GM21390 (cell line): ENCODE measurements around the gene FARSB.

ENCODE experiments used
- ATAC-seq: cut with Tn5 transposase; IDR thresholded peaks from one replicate; pipeline ENCODE4 v1.9.1; 2021; ENCODE audit not compliant: unreplicated experiment

Gene FARSB

DNA sequence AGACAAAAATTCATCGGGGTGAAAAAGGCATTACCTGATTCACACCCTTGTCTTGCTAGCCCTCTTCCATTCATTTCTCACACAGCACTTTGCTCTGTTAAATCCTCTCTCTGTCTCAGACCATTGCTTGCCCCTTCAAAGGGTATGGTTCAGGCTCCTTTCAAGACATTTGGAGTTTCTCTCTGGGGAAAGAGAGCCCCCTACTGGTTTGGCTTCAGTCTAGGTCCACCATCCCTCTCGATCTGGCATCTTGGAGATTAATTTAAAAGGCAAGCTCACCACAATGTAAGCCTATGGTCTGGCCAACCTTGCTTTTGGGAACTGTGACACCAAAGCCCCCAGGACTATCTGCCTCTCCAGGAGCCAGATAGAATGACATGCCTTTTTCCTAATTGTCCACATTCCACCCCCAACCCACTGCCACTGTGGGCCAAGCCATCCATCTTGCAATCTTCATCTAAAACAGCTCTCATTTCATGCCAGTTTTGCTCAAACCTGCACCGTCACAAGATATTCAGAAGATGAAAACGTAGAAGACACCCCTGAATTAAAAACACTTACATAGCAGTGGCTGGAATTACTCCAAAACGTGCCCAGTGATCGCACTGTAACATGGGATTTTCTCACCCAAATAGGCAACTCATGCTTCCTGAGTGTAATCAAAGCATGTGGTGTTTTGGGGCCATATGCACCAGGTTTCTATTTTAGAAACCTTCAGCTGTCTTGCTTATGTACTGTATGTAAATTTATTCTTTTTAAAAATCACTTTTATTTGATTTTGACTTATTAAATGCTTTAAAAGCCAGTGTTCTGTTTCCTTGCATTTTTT lies 93.9 kb downstream of the FARSB start:
- peak; percentile 88 for ATAC-seq

DNA sequence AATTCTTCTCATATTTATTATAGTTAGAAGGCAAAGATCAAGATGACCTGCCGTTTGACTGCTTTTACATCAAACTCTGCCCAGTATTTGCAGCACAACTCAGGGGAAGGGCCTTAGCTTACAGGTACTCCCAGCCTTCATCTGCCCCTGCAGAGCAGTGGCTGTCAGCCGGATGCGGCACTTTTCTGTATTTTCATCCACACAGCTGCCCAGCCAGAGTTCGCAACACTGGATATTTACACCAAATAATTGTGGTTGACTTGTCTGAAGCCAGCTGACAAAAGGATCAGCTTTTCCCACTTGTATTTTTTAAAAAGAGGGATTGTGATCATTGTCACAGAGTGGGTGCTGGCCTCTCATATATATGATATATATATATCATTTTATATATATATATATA lies 94.7 kb downstream of the FARSB start:
- no peak for ATAC-seq

DNA sequence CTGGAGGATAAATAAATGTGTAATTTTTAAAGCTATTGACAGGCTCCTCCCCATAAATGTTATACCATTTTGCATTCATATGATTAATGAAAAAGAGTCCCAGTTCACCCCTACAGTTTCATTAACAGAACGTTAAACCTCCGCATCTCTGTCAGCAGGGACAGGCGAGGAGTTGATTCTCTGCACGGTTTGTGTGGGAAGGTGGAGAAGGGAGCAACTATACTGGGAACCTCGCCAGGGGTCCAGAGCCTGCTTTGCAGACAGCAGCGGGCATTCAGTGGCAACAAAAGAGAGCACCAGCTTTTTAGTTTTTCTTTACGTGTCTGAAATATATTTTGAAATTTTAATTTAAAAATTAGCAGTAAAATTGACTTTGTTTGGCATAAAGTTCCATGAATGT lies 101.4 kb downstream of the FARSB start:
- no peak for ATAC-seq

DNA sequence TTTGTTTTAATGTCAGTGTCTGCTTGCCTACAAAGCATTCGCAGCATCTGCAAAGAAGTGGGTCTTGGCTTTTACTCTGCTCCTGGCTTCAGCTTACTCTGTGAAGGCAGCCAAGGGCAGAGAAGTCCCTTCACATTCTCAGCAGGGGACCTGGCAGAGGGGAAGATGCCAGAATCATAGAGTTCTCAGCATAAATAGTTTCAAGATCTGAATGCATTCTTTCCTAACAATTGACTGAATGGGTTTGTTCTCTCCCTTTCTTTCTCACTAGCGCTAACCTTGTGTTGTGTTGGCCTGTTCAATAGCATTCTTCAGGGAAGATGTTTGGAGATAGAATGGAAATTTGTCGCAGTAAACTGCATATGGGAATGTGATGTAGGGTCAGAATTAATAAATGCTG lies 106.9 kb downstream of the FARSB start:
- ATAC-seq, result no peak

DNA sequence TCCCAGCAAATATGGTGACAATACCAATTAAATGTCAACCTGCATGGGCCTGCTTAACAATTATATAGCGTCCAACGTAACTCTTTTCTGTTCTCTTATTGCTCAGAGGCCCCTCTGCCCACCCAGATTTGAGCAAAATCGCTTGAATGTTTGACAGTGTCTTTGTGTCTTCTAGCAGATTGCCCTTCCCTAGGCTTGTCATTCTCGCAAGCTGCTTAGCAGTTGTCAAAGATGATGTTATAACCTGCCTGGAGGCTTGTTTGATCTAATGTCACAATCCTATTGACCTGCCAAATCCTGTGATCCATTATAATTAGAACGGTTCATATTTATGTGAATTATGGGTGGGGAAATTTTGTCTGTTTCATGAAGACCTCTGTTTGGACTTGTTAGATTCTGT lies 108.8 kb downstream of the FARSB start:
- ATAC-seq, result no peak

DNA sequence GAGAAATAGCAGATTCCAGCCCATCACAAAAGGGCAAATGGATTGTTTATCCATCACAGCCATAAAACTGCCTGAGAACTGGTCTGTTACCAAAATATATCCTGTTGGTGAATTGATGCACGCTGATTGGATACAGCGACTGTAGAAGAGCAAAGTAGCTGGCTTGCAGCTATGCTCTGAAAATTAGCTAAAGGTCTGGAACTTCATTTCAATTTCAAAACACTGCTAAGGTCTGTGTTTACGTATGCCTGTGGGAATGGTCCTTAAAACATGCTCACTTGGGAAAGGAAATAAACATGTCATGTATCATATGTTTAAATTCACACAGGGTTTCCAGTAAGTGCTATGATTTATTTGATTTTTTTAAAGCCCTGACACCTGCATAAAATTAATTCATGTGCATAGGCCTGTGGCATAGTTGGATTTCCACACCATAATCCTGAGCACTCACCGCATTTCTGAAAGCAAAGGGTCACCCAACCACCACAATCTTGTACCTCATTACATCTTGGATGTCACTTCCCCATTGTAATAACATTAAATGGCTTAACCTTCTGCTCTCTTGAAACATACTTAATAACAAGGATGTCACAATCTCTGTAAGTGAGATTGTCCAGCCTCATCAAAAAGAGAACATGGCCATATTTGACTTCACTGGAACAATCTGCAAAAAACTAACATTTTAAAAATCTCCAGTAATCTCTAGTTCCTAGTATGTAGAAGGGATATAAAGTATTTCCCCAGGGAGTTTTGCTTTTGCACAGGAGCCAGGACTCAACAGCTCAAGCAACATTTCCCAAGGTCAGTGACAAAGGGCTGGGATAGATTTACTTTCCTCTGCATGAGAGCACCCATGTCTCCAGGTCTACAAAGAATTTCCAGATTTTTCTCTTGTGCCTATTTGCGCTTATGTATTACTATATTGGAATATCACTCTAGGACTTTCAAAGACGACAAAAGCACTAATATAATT lies 109.8 kb downstream of the FARSB start:
- ATAC-seq, result no peak

DNA sequence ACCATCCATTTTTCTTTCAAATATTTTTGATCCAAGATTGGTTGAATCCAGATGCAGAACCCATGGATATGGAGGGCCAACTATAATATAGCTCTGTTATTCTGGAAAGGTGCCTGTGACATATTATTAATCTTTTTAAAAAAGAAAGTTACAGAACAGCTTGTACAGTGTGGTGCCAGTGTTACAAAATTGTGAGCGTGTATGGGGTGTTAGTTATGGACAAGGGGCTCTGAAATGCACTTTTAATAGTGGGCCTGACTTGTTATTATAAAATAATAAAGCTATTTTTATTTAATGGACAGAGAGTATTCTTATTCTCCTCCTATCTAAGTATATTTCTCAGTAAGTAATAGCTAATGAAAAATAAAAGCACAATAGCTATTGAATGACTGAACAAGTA lies 111.2 kb downstream of the FARSB start:
- ATAC-seq, result no peak

DNA sequence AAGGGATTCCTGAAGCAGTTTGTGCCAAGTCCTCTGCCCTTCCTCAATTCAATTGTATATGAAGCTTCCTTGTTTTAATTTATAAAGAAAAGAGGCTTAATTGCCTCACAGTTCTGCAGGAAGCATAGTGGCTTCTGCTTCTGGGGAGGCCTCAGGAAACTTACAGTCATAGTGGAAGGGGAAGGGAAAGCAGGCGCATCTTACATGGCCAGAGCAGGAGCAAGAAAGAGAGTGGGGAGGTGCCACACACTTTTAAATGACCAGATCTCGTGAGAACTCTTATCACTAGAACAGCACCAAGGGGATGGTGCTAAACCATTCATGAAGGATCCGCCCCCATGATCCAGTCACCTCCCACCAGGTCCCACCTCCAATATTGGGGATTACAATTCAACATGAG lies 117.4 kb downstream of the FARSB start:
- ATAC-seq, result no peak

DNA sequence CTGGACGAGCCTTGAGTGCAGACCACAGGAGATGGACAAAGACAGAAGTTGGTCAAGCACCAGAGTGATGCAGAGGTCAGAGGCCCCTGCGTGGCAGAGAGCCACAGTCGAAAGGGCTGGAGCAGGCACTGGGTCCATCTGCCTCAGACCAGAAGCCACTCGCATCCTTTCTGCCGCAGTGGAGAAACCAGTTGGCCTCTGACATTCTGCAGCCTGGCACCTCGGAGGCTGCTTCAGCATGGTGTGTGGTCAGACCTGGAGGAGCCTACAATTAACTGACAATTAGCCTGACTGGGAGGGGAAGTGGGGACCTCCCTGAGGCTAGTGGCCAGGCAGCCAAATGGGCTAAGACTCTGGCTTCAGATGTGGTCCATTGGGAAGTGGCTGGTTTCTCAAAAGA lies 120.4 kb downstream of the FARSB start:
- ATAC-seq, result no peak

DNA sequence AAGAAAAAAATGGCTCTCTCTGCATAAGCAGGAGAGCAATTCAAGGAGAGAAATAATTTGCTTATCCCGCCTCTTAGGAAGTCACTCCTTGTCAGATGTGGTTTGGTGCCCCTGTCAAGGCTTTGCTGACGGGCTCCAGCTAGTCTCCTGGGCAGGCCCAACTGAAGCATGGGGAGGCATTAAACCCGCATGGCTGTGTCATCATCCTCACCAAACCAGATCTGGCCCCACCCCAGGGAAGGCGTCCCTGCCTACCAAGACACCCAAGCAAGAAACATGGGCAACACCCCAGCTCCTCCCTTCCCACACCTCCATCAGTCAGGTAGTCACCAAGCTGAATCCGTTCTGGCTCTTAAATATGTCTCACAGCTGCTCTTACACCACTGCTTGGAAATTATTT lies 123.6 kb downstream of the FARSB start:
- no peak for ATAC-seq

DNA sequence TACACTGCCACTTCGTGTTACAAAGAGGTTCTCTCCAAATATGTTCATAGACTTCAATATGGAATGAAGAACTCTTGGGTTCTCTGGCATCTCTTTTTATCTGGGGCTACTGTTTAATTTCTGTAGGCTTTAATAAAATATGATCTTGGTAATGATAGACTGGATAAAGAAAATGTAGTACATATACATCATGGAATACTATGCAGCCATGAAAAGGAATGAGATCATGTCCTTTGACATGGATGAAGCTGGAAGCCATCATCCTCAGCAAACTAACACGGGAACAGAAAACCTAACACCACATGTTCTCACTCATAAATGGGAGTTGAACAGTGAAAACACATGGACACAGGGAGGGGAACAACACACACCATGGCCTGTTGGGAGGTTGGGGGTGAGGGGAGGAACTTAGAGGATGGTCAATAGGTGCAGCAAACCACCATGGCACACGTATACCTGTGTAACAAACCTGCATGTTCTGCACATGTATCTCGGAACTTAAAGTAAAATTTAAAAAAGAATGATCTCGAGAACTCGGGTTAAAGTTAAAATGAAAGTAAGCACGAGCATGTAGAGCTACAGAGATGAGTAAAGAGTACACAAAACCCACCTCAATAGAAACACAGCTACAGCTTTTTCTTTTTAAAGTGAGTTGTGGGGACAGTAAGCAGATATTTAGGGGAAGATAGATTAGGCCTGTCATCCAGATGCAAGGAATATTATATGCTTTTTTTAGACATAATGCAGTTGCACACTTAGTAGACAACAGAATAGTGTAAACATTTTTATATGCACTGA lies 129.2 kb downstream of the FARSB start:
- ATAC-seq, result peak; percentile 40

DNA sequence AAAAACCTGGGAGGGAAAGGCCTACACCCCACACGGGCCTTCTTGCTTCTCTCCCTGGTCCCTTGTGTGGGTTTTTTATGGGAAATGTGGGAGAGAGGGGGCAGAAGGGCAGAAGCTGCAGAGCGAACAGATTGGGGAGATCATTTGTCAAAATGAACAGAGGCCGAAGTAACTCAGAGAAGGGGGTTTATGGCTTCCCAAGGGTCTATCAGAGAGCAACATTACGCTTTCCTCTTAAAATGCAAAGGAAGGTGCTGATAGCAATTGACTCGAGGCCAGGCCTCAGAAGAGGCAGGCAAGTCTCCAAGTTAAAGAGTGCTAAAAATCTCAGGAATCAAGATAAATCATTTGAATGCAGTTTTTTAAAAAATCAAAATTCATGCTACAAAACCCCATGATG lies 130.1 kb downstream of the FARSB start:
- ATAC-seq, result no peak

DNA sequence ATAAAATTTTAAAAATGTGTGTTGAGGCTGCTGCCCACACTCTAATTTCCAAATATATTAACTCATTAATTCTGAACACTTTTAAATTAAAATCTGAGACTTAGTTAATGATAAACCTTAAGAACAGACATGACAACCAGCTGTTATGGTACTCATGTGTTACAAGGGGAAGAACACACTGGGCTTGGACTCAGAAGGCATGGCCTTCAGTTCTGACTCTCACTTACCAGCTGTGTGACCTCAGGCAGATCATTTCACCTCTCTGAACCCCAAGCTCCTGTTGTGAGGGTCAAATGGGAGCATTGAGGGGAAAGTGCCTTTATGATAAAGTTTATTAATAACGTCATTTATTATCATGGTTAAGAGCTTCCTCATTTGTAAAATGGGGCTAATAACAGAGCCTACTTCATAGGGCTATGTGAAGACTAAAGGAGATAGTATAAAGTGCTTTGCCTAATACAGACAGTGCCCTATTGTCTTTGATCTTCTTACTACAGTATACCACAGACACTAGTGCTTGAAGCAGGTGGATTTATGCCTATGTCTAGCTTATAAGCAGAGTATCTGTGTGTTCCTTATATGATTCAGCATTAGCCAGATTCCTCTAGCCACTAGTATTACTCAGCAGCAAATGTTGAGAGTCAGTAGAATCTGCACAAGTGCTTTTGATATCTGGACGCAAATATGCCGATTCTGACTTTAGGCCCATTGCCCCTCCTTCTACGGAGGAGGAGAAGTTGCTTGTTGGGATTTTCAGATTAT lies 131.9 kb downstream of the FARSB start:
- ATAC-seq, result no peak

DNA sequence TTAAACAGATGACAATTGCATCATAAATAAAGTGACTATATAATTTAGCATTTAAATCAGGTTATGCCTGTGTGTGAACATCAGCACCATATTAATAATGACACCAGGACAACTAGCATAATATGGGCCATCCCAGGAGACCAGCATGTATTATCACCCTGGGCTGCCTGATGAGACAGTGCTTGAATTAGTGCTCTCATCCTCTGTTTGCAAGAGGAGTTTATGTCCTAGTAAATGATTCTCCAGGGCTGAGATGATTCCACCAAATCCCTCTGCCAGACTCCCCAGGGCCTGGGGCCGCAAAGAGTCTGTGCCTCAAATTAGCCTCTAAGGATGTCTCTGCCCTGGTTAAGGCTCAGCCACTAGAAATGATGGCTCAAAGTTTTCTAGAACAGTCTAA lies 133.8 kb downstream of the FARSB start:
- ATAC-seq, result no peak

DNA sequence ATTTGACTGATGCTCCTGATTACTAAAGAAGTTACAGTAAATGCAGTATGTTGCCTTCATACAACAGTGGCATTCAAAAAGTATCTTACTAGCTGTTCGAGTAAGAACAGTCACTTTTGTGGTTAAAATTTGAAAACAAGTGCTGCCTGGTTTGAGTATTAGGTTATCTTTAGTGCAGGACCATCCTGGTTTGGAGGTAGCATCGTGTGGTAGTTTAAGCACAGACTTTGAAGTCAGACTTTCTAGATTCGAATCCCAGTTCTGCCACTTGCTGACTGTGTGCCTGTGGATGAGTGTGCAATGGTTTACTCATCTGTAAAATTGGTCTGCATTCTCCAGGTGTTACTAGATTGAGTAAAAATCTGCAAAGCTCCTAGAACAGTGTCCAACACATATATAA lies 134.8 kb downstream of the FARSB start:
- ATAC-seq, result peak; percentile 82
